Embryonic facial prominence (tissue), 1 donor: ENCODE measurements around the gene PROSER2.
"Not testable (repeated sequence)": the region's sequence is repeated elsewhere in the genome, so short reads cannot be mapped to it uniquely, and the experiment has no call there.

ENCODE experiments used
- DNase-seq: peaks from one replicate; pipeline ENCODE4 v3.0.0-alpha.2; 2016; ENCODE audit errors: extremely low spot score

Gene PROSER2

DNA sequence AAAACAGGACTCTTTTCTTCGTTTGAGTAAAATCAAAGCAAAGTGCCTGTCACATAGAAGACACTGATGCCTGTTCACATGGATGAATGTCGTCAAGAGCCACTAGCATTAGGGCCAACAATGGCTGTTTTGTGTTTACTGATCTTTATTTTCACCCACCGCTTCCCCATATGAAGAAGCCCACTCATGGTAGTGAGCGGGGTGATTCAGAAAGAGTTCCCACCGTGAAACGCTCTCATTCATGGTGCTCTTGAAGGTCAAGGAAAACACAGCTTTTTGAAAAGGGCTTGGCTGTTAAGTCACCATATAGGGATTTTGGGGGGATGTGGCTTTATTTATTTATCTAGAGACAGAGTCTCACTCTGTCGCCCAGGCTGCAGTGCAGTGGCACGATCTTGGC lies 12.5 kb downstream of the PROSER2 start:
- DNase-seq: no peak

- DNase-seq: no peak
Observed at GRCh38 chr10:11837372-11838161, 14.4 kb downstream of the PROSER2 start.

DNA sequence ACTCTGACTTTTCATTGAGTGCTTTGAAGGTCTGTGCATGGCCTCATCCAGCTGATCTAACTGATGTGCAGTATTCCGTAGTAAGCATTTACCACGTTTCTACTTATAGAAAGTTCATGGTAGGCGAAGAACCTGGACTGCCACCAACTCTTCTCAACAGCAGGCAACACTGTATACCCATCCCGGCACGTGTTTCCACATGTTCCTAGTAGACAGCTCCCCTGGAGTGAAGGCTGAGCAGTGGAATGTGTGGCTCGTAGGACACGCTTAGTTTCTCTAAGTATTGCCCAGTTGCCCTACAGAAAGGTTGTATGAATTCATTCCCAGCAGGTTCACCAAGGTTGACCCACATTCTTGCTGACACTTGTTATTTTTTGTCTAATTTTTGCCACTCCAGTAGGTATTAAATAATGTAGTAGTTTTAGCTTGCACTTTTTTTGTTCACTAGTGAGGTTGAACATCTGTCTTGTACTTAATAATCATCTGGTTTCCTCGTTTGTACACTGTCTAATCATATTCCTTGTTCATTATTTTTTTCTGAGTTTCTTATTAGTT lies 15.2 kb downstream of the PROSER2 start:
- no peak for DNase-seq

DNA sequence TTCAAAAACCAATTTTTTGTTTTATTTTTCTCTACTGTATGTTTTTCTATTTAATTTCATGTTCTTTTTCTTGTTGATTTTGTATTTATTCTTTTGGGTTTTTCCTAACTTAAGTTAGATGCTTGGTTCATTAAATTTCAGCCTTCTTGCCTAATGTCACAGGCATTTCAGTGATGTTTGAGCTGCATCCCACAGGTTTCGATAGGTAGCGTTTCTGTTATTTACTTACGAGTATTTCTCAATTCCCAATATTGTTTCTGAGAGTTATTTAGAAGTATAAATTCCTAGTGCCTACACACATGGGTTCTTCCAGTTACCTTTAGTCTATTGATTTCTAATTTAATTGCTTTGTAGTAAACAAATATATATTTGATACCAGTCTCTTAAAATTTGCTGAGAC lies 18.2 kb downstream of the PROSER2 start:
- DNase-seq: no peak

GRCh38 chr10:11842411-11842810 lies 19.3 kb downstream of the PROSER2 start:
- no peak for DNase-seq

GRCh38 chr10:11845113-11845512 lies 22.0 kb downstream of the PROSER2 start:
- no peak for DNase-seq

DNA sequence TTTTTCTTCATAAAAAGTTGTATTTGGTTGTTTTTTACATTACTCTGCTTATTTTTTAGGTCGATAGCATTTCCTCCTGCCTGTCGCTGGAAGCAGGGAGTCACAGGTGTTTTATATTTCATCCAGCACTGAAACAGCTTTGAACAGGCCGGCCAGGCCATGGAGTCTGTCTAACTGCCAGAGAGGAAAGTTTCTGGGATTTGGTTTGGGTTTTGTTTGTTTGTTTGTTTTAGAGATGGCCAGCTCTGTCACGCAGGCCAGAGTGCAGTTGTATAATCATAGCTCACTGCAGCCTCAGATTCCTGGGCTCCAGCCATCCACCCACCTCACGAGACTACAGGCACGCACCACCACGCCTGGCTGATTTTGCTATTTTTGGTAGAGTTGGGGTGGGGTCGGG lies 23.4 kb downstream of the PROSER2 start:
- DNase-seq: no peak

DNA sequence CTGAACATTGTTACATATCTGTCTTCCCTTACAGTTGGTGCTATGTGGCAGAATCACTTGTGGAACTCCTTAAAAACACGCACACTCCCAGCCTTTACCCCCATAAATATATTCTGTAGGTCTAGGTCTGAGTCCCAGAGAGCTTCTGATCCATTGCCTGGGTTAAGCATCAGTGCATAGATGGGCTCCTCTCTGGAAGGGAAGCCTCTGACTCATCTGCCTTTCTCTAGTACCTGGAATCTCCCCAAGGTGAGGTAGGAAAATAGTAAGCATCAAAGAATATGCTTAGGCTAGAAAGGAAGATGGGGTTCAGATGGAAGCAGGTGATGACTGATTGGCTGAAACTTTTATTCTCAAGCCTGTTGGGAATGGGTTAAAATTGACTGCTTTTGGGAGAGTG lies 26.1 kb downstream of the PROSER2 start:
- no peak for DNase-seq

- no peak for DNase-seq
Observed at GRCh38 chr10:11849911-11850310, 26.8 kb downstream of the PROSER2 start.

DNA sequence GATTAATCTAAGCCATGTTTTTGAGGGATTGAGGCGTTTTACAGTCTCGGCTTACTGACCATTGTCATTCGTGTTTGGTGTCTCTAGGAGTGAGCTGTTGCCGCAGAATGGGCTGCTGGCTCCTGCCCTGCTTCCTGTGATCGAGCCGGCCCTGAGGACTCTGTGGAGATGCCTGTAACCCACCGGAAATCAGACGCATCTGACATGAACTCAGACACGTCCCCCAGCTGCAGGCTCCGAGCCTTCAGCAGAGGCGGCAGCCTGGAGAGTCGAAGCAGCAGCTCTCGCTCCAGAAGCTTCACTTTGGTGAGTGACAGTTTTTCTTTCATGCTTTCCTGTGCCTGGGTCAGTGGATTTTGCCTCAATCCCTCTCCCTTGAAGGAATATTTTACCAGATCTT lies 28.8 kb downstream of the PROSER2 start:
- no peak for DNase-seq

- DNase-seq: not testable (repeated sequence)
Observed at GRCh38 chr10:11852637-11853036, 29.5 kb downstream of the PROSER2 start.

DNA sequence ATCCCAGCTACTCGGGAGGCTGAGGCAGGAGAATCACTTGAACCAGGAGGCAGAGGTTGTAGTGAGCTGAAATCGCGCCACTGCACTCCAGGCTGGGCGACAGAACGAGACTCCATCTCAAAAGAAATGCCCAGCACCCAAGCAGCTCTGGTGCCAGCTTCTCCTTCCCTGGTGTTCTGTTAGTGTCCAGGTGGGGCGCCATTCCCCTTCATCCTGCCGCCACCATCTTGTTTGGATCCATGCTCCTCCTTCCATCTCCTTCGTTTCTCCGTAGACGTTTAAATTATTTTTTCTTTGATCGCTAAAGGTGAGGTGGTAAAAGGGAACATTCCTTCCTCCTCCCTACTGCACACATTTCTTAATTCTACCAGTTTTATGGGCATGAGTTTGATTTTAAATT lies 30.3 kb downstream of the PROSER2 start:
- DNase-seq: no peak

DNA sequence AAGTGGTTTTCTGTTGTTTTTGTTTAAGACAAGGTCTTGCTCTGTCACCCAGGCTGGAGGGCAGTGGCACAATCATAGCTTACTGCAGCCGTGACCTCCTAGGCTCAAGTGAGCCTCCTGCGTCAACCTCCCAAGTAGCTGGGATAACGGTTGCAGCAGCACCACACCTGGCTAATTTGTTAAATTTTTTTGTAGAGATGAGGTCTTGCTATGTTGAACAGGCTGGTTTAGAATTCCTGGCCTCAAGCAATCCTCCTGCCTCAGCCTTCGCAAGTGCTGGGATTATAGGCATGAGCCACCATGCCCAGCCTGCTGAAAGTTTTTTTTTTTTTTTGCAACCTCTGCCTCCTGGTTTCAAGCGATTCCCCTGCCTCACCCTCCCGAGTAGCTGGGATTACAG lies 31.1 kb downstream of the PROSER2 start:
- DNase-seq: no peak

- DNase-seq: no peak
Observed at GRCh38 chr10:11856089-11856488, 32.9 kb downstream of the PROSER2 start.

DNA sequence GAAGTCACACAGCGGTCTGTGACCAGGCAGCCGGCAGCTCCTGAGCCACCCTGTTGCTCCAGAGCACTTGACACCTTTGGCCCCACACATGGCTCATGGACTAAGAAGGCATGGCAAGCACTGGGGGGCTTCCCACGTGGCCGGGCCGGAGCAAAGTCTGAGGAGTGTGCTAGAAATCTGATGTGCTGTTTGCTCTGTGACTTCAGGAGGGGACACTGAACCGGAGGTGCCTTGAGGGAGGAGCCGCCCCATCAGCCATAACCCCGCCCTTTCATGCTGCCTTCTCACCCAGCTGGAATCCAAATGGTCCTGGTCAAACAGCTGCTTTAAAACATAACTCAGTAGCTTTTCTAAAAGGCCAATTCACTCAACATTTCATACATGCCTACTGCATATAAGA lies 33.5 kb downstream of the PROSER2 start:
- no peak for DNase-seq

DNA sequence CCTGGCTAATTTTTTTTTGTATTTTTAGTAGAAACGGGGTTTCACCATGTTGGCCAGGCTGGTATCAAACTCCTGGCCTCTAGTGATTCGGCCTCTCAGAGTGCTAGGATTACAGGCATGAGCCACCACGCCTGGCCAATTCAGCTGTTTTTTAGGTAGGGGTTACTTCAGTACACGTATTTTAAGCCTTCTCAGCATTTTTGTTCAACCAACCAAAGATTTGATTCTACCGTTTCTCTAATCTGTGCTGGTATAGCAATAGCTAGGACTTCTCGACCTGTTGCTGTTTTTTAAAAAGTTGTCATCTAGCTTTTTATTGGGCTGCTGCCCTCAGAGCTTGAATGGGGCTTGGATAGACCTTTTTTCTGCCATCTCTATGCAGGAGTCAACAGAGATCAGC lies 34.9 kb downstream of the PROSER2 start:
- DNase-seq: no peak

- DNase-seq: no peak
Observed at GRCh38 chr10:11861341-11861740, 38.2 kb downstream of the PROSER2 start.

DNA sequence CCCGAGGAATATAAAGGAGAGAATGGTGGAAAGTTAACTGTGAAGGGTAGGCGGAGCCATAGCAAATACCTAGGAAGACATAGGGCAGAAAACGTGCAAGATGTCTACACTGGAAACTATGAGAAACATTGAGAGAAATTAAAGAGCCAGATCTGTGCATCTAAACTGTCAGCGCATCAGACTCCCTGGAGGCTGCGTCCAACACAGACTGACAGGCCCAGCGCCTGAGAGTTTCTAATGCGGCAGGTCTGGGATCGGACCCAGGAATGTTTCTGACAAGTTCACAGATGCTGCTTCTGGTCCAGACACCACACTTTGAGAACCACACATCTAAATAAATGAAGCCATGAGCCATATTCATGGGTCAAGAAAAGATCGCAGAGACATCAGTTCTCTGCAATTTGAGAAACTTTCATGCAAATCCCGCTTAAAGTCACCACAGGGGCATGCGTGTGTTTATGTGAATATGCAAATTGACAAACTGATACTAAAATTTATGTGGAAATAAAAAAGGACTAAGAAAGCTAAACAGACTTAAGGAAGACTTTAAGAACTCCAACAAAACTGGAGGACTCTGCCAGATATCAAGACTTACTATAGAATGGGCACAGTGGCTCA lies 38.8 kb downstream of the PROSER2 start:
- DNase-seq: no peak

DNA sequence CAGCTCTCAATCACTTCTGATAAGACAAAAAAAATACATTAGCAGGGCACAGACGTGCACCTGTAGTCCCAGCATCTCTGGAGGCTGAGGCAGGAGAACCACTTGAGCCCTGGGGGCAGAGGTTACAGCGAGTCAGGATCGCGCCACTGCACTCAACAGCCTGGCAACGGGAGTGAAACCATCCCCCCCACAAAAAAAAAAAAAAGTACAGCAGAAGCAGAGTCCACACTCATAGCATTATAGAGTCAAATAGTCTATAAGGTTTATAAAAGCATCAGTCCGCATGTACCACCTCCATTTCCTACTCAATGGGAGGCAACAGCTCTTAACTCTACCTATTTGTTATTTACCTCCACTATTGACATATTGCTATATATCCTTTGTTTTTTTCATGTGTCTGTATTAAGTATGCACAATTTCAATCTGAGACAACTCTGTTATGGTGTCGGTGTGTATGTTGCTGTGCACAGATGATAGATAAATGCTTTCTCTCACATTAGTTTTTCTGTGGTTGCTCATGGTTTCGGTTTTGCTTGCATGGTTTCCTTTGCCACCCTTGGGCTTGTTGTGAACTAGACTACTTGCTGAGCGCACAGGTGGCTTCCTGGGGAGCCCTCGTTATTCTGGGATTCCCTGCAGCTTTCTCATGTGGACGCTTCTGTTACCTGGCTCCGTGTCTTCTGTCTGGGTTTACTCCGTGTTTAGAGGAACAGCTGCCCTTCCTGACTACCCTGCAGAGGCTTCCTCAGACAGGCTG lies 40.4 kb downstream of the PROSER2 start:
- DNase-seq: no peak

DNA sequence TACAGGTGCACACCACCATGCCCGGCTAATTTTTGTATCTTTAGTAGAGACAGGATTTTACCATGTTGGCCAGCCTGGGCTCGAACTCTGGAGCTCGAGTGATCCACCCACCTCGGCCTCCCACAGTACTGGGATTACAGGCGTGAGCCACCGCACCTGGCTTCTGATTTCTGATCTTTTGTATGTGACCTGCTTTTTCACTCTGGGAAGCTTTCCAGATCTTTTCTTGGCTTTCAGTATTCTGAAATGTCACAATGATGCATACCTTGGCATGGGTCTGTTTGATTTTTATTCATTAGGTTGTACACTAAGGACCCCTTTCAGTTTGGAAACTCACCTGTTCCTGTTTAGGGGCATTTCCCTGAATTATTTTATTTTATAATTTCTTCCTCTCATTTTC lies 41.6 kb downstream of the PROSER2 start:
- DNase-seq: no peak

DNA sequence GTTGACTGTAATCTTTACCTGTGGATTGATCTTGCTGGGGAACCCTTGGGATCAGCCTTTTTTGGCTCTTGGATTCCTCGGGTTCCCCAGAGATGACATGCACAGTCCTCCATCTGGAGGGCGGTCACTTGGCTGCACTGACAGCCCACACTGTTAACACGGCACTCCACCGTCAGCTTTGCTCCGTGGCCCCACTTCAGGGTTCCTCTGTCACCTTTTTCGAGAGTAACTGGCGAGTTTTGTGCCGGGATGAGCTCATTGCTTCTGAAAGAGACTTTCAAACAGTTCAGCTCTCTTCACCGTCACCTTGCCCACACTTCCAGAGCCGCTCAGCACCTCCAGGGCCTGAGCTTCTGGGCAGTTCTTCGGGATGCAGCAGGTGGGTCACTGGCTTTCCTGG lies 42.4 kb downstream of the PROSER2 start:
- no peak for DNase-seq

DNA sequence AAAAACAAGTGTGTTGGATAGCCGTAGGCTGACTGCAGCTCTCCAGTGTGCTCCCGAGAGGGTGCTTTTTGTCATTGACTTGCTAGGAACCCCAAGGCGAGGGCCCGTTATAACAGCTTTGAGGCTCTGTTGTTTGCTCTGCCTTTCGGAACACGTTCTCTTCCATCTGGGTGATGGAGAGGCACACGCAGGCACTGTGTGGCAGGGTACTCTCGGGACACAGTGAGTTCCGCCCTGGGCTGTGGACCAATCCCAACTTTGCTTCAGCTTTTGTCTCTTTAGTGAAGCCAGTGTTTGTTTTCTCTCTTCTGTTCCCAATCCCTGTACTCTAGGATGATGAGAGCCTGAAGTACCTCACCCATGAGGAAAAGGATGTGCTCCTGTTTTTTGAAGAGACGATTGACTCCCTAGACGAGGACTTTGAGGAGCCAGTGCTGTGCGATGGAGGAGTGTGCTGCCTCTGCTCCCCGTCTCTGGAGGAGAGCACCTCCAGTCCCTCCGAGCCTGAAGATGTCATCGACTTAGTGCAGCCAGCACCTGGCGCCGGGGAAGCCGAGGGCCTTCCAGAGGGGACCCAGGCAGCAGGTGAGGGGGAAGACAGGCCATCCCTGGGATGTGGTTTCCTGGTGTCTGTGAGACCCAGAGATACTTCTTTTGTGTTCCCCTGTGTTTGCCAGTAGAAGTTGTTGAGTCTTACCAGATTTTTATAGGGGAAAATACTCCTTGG lies 43.2 kb downstream of the PROSER2 start:
- no peak for DNase-seq
